ENCODE measurements around the gene PIP4K2C. TPM values are rescaled to one million over a fixed set of nuclear protein-coding genes. Genes with fewer than 3 reads are reported as not detected.
"Not testable (repeated sequence)": the region's sequence is repeated elsewhere in the genome, so short reads cannot be mapped to it uniquely, and the experiment has no call there.

PIP4K2C gene
- total and polyA plus RNA-seq, 4 experiments from 2014 or later = 30.4 to 45.0 (median 34.2) TPM

DNA sequence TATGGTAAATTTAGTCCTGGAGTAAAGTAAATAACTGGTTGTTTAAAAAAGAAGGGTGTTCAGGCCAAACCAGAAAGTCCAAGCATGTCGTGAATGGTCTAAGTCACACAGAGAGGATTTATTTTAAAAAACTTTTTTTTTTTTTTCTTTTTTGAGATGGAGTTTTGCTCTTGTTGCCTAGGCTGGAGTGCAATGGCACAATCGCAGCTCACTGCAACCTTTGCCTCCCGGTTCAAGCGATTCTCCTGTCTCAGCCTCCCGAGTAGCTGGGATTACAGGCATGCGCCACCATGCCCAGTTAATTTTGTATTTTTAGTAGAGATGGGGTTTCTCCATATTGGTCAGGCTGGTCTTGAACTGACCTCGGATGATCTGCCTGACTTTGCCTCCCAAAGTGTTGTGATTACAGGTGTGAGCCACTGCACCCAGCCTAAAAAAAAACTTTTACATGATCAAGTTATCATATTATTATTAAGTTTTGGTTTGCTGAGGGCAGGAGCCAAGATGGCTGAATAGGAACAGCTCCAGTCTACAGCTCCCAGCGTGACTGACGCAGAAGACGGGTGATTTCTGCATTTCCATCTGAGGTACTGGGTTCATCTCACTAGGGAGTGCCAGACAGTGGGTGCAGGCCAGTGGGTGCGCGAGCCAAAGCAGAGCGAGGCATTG lies 55.1 kb downstream of the PIP4K2C start:
- H3K4me3 ChIP-seq (ENCODE audit: low read length in 2 of 2); H3K4me1 Mint-ChIP-seq; POLR2A ChIA-PET (ENCODE audit: partially characterized antibody); DNase-seq; H3K36me3 Mint-ChIP-seq; H3K9me3 ChIP-seq (ENCODE audit: control insufficient read depth in 1 of 2, low read length in 2 of 2); H3K36me3 ChIP-seq (ENCODE audit: insufficient read depth, low read length); H3K4me3 Mint-ChIP-seq; H3K4me1 ChIP-seq (ENCODE audit: insufficient read depth, low read length); H3K27ac Mint-ChIP-seq; H3K27me3 Mint-ChIP-seq; H3K27ac ChIP-seq (ENCODE audit: low read depth, low read length); H3K27me3 ChIP-seq (ENCODE audit: insufficient read depth, low read length); intact Hi-C loops (cut with micrococcal nuclease): not testable (repeated sequence)
- peaks cover 0 to 14% (median 8%) of the 10 kb centered on the region in 8 donors for H3K9me3 Mint-ChIP-seq
- CTCF ChIA-PET (ENCODE audit: partially characterized antibody) = interaction anchor here (2.6 kb wide), 1 partner anchor 187 kb away, joined by 8 read pairs; the partner anchor contains the start of gene GLI1

GRCh38 chr12:57646659-57647049 lies 55.7 kb downstream of the PIP4K2C start:
- H3K9me3 ChIP-seq (ENCODE audit: control insufficient read depth in 1 of 2, low read length in 2 of 2); H3K4me3 Mint-ChIP-seq; H3K27me3 ChIP-seq (ENCODE audit: insufficient read depth, low read length); H3K4me1 Mint-ChIP-seq; H3K4me1 ChIP-seq (ENCODE audit: insufficient read depth, low read length); H3K36me3 ChIP-seq (ENCODE audit: insufficient read depth, low read length); H3K27ac Mint-ChIP-seq; DNase-seq; POLR2A ChIA-PET (ENCODE audit: partially characterized antibody); CTCF ChIA-PET (ENCODE audit: partially characterized antibody); H3K27me3 Mint-ChIP-seq; H3K4me3 ChIP-seq (ENCODE audit: low read length in 2 of 2); H3K36me3 Mint-ChIP-seq; intact Hi-C loops (cut with micrococcal nuclease); H3K27ac ChIP-seq (ENCODE audit: low read depth, low read length): not testable (repeated sequence)
- peaks cover 0 to 14% (median 8%) of the 10 kb centered on the region in 8 donors for H3K9me3 Mint-ChIP-seq

Other genes with a start within 250 kb of the PIP4K2C start
- 100 to 1,000 TPM; 124 to 132 TPM for gene R3HDM2, start 160.1 kb upstream of the PIP4K2C start, total RNA-seq
- 10 to 100 TPM in 1 of 2 donors, 1 to 10 TPM in 1; 3.9 to 19.4 TPM for gene R3HDM2, start 160.1 kb upstream of the PIP4K2C start, polyA plus RNA-seq
- not detected for gene INHBC, start 156.4 kb upstream of the PIP4K2C start, total RNA-seq
- gene INHBC, start 156.4 kb upstream of the PIP4K2C start, polyA plus RNA-seq = not detected
- not detected for gene INHBE, start 135.9 kb upstream of the PIP4K2C start, total RNA-seq
- gene INHBE, start 135.9 kb upstream of the PIP4K2C start, polyA plus RNA-seq = not detected
- under 1 TPM; 0.30 to 0.35 TPM for gene GLI1, start 131.4 kb upstream of the PIP4K2C start, total RNA-seq
- not detected for gene GLI1, start 131.4 kb upstream of the PIP4K2C start, polyA plus RNA-seq
- 100 to 1,000 TPM; 266 to 278 TPM for gene ARHGAP9, start 111.3 kb upstream of the PIP4K2C start, total RNA-seq
- 100 to 1,000 TPM; 206 to 216 TPM for gene ARHGAP9, start 111.3 kb upstream of the PIP4K2C start, polyA plus RNA-seq
- gene MARS1, start 103.1 kb upstream of the PIP4K2C start, total RNA-seq = 100 to 1,000 TPM; 224 to 242 TPM
- 100 to 1,000 TPM in 1 of 2 donors, 10 to 100 TPM in 1; 84.8 to 114 TPM for gene MARS1, start 103.1 kb upstream of the PIP4K2C start, polyA plus RNA-seq
- 10 to 100 TPM; 38.5 to 40.8 TPM for gene DDIT3, start 70.7 kb upstream of the PIP4K2C start, total RNA-seq
- 10 to 100 TPM; 15.4 to 22.8 TPM for gene DDIT3, start 70.7 kb upstream of the PIP4K2C start, polyA plus RNA-seq
- gene MBD6, start 68.4 kb upstream of the PIP4K2C start, total RNA-seq = 100 to 1,000 TPM in 1 of 2 experiments, 10 to 100 TPM in 1; 97.4 to 103 TPM
- gene MBD6, start 68.4 kb upstream of the PIP4K2C start, polyA plus RNA-seq = 1 to 10 TPM in 1 of 2 donors, under 1 TPM in 1; 0.16 to 2.6 TPM
- 10 to 100 TPM; 69.4 to 70.7 TPM for gene DCTN2, start 44.0 kb upstream of the PIP4K2C start, total RNA-seq
- 10 to 100 TPM; 67.4 to 86.2 TPM for gene DCTN2, start 44.0 kb upstream of the PIP4K2C start, polyA plus RNA-seq
- under 1 TPM; 0.96 to 1.00 TPM for gene KIF5A, start 41.1 kb upstream of the PIP4K2C start, total RNA-seq
- not detected for gene KIF5A, start 41.1 kb upstream of the PIP4K2C start, polyA plus RNA-seq
- 10 to 100 TPM; 33.8 to 37.1 TPM for gene DTX3, start 13.6 kb downstream of the PIP4K2C start, total RNA-seq
- 1 to 10 TPM; 4.2 to 6.2 TPM for gene DTX3, start 13.6 kb downstream of the PIP4K2C start, polyA plus RNA-seq
- under 1 TPM; 0.47 to 0.67 TPM for gene ARHGEF25, start 20.2 kb downstream of the PIP4K2C start, total RNA-seq
- not detected for gene ARHGEF25, start 20.2 kb downstream of the PIP4K2C start, polyA plus RNA-seq
- gene B4GALNT1, start 42.0 kb downstream of the PIP4K2C start, total RNA-seq = not detected
- gene B4GALNT1, start 42.0 kb downstream of the PIP4K2C start, polyA plus RNA-seq = not detected
- 100 to 1,000 TPM; 189 to 195 TPM for gene OS9, start 102.9 kb downstream of the PIP4K2C start, total RNA-seq
- 10 to 100 TPM; 56.6 to 73.0 TPM for gene OS9, start 102.9 kb downstream of the PIP4K2C start, polyA plus RNA-seq
- gene AGAP2, start 147.6 kb downstream of the PIP4K2C start, total RNA-seq = 10 to 100 TPM; 63.2 to 66.7 TPM
- gene AGAP2, start 147.6 kb downstream of the PIP4K2C start, polyA plus RNA-seq = 1 to 10 TPM; 3.2 to 8.6 TPM
- gene TSPAN31, start 153.8 kb downstream of the PIP4K2C start, total RNA-seq = 10 to 100 TPM; 27.5 to 30.6 TPM
- 10 to 100 TPM; 37.5 to 76.2 TPM for gene TSPAN31, start 153.8 kb downstream of the PIP4K2C start, polyA plus RNA-seq
- 10 to 100 TPM; 44.4 to 48.3 TPM for gene CDK4, start 161.1 kb downstream of the PIP4K2C start, total RNA-seq
- gene CDK4, start 161.1 kb downstream of the PIP4K2C start, polyA plus RNA-seq = 10 to 100 TPM; 85.0 to 99.7 TPM
- 10 to 100 TPM; 58.0 to 62.8 TPM for gene MARCHF9, start 163.9 kb downstream of the PIP4K2C start, total RNA-seq
- gene MARCHF9, start 163.9 kb downstream of the PIP4K2C start, polyA plus RNA-seq = 1 to 10 TPM; 3.7 to 8.9 TPM
- 1 to 10 TPM in 1 of 2 experiments, under 1 TPM in 1; 0.64 to 1.4 TPM for gene CYP27B1, start 175.9 kb downstream of the PIP4K2C start, total RNA-seq
- gene CYP27B1, start 175.9 kb downstream of the PIP4K2C start, polyA plus RNA-seq = under 1 TPM; 0.55 to 0.93 TPM
- 10 to 100 TPM in 1 of 2 experiments, 1 to 10 TPM in 1; 9.9 to 10.9 TPM for gene METTL1, start 180.9 kb downstream of the PIP4K2C start, total RNA-seq
- 10 to 100 TPM; 16.3 to 19.1 TPM for gene METTL1, start 180.9 kb downstream of the PIP4K2C start, polyA plus RNA-seq
- gene EEF1AKMT3, start 181.4 kb downstream of the PIP4K2C start, total RNA-seq = 1 to 10 TPM; 3.1 to 4.9 TPM
- 10 to 100 TPM in 1 of 2 donors, 1 to 10 TPM in 1; 5.3 to 12.4 TPM for gene EEF1AKMT3, start 181.4 kb downstream of the PIP4K2C start, polyA plus RNA-seq
- 10 to 100 TPM; 18.9 to 22.2 TPM for gene TSFM, start 191.6 kb downstream of the PIP4K2C start, total RNA-seq
- gene TSFM, start 191.6 kb downstream of the PIP4K2C start, polyA plus RNA-seq = 10 to 100 TPM; 23.2 to 32.5 TPM
- gene AVIL, start 227.5 kb downstream of the PIP4K2C start, total RNA-seq = 10 to 100 TPM; 14.6 to 15.9 TPM
- under 1 TPM in 1 of 2 donors, not detected in 1; 0.68 TPM for gene AVIL, start 227.5 kb downstream of the PIP4K2C start, polyA plus RNA-seq

Data from CD4-positive, alpha-beta memory T cell (primary cell).